Measurements from ENCODE around the gene ARHGEF28.

DNA sequence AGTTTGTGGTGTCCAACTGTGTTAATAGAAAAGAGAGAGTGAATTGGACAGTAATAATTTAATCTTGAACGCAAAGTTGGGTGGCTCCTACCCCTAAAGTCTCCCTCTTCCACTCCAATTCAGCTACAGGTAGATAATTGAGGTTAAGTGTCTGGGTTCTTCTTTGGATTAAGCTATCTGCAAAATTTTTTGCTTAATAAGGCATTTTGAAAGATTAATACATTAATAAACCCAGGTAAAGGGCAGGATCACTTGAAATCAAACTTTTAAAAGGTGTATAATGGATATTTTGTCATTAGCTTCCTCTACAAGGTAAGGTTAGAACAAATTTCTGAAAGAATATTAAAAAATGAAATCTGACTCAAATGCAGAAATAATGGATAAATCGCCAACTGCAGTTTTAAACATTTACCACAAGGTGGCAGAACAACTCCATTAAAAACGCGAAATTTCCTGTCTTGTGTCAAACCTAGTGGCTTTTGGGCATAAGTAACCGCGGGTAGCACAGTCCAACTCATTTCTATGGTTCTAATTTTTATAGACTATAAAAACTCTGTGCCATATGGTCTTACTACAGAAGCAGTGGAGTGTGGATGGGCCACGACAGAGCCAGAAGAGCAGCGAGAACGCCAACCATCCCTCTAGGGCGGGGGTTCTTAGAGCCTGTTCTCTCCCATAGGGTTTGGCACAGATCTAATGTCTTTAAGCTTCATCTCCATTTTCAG, 276.5 kb downstream of the ARHGEF28 start:
- TF ChIP-seq EP300 (IDR thresholded peaks at IDR 0.05) (no peak), POLR2A (IDR thresholded peaks at IDR 0.05) (no peak), CTCF (IDR thresholded peaks at IDR 0.05) (peak in 5 of 7 experiments; percentile 78 to 94 (median 85))
